ENCODE results near the gene STIM2.

Gene STIM2

GRCh38 chr4:27040356-27040755 lies 179.7 kb downstream of the STIM2 start:
- DNase-seq (ENCODE audit: low spot score): no peak

- DNase-seq (ENCODE audit: low spot score): no peak
Measured at GRCh38 chr4:27042411-27042810, 181.8 kb downstream of the STIM2 start.

- DNase-seq (ENCODE audit: low spot score): no peak
Measured at GRCh38 chr4:27043200-27043599, 182.6 kb downstream of the STIM2 start.

GRCh38 chr4:27046851-27047250 lies 186.2 kb downstream of the STIM2 start:
- DNase-seq (ENCODE audit: low spot score): no peak

GRCh38 chr4:27048429-27049238 lies 188.0 kb downstream of the STIM2 start:
- peak; percentile 45 for DNase-seq (ENCODE audit: low spot score)

- DNase-seq (ENCODE audit: low spot score): no peak
Measured at GRCh38 chr4:27049239-27049829, 188.7 kb downstream of the STIM2 start.

GRCh38 chr4:27050731-27051130 lies 190.1 kb downstream of the STIM2 start:
- no peak for DNase-seq (ENCODE audit: low spot score)

- no peak for DNase-seq (ENCODE audit: low spot score)
Measured at GRCh38 chr4:27055221-27055760, 194.7 kb downstream of the STIM2 start.

GRCh38 chr4:27056281-27056680 lies 195.6 kb downstream of the STIM2 start:
- DNase-seq (ENCODE audit: low spot score): no peak

GRCh38 chr4:27057053-27057452 lies 196.4 kb downstream of the STIM2 start:
- no peak for DNase-seq (ENCODE audit: low spot score)

- DNase-seq (ENCODE audit: low spot score): no peak
Measured at GRCh38 chr4:27057662-27058061, 197.0 kb downstream of the STIM2 start.

GRCh38 chr4:27058819-27059406 lies 198.3 kb downstream of the STIM2 start:
- no peak for DNase-seq (ENCODE audit: low spot score)

- DNase-seq (ENCODE audit: low spot score): no peak
Measured at GRCh38 chr4:27059446-27059845, 198.8 kb downstream of the STIM2 start.

GRCh38 chr4:27062256-27062655 lies 201.6 kb downstream of the STIM2 start:
- no peak for DNase-seq (ENCODE audit: low spot score)

- DNase-seq (ENCODE audit: low spot score): no peak
Measured at GRCh38 chr4:27066591-27066990, 205.9 kb downstream of the STIM2 start.

GRCh38 chr4:27068151-27068867 lies 207.7 kb downstream of the STIM2 start:
- DNase-seq (ENCODE audit: low spot score): no peak

All from AG08396 (cell line).